ENCODE data around the gene GCK. TPM values are rescaled to one million over a fixed set of nuclear protein-coding genes. Genes with fewer than 3 reads are reported as not detected.
"Not testable (repeated sequence)": the region's sequence is repeated elsewhere in the genome, so short reads cannot be mapped to it uniquely, and the experiment has no call there.

GCK gene
- polyA plus RNA-seq, 3 donors, result 3.0 to 5.6 (median 4.7) TPM

GRCh38 chr7:44184206-44184872, 4.9 kb downstream of the GCK start:
- no peak for DNase-seq

DNA sequence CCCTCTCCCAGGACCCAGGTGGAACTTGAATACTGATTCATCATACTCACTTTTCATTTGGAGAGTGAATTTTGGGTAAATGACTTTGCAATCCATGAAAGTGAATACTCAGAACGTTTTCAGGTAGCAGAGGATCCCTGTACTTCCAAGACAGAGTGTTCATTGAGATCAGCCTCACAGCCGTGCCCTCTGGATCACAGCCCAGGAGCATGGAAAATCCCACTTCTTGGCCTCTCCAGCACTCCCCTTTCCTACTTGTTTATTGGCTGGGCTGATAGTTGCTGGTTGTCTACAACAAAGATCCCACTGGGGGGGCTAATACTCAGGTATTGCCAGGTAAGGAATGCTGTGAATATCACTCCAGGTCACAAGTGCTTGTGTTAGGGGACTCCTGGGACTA, 5.9 kb downstream of the GCK start:
- DNase-seq, result no peak

DNA sequence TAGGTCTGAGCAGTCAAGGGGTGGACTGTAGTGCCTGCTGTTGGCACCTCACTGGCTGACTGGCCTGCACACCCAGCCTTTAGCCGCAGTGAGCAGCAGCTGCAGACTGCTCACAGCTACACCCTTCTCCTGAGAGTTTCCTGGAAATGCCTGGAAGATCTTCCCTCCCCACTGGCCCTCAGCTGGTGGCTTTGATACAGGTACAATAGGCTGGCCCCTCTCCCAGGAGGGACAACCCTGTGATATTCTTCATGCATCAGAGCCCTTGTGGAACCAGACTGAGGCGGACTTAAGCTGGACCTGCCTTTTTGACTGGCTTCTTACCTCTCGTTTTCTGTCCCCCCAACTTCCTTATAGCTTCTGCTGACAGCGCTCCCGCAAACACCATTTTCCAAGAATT, 6.4 kb downstream of the GCK start:
- DNase-seq, result no peak

GRCh38 chr7:44180631-44181030, 8.6 kb downstream of the GCK start:
- DNase-seq, result no peak

GRCh38 chr7:44177570-44178131, 11.6 kb downstream of the GCK start:
- no peak for DNase-seq

DNA sequence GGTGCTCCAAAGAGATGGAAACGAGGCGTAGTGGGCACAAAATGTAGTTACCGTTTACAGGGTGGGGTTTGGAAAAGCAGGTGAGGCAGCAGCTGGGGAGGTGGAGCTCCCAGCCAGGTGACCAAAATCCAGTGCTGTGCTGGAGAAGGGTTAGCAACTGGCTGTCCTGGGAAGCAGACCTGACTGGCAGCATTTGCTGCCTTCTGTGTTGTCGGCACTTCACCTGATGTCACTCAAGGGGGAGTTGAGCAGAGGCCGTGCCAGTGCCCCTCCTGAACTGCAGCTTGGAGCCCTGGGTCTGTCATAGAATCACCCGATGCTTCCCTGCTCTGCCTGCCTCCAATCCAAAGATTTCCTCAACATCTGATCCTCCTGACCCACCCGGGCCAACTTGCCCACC, 12.8 kb downstream of the GCK start:
- DNase-seq, result no peak

DNA sequence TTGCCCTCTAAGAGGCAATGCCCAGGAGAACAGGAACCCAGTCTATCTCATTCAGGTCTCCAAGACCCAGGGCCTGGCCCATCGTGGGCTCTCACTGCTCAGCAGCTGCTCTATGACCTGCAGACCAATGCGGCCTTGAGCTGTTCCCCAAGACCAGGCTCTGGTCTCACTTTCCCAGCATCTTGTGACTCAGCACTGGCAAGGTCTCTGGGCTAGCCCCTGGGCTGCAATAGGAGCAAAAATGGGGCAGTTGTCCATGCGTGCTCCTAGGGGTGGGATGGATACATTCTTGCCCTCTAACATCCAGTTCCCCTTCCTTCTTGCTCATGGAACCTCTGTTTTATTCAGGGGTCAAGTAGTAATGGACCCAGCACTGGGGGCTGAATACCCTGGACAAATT, 13.5 kb downstream of the GCK start:
- DNase-seq, result no peak

GRCh38 chr7:44174694-44174948, 14.6 kb downstream of the GCK start:
- not testable (repeated sequence) for DNase-seq

- no peak for DNase-seq
Observed at GRCh38 chr7:44173911-44174693, 15.1 kb downstream of the GCK start.

DNA sequence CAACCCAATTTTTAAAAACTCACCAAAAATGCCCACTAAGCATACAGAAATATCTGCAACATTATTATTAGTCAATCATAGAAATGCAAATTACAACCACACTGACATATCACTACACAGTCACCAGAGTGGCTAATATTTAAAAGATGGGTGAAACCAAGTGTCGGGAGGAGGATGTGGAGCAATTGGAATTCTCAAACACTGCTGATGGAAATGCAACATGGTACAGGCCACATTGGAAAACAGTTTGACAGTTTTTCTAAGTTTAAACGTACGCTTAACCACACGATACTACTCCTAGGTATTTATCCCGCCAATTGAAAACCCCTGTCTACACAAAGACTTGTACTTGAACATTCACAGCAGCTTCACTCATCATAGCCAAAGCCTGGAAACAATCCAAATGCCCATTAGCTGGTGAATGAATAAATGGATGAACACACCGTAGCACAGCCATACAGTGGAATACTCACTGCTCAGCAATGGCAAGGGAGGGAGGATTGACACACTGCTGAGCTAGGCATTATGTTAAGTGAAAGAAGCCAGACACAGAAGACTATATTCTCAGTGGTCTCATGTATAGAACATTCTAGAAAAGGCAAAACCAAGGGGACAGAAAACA, 16.3 kb downstream of the GCK start:
- no peak for DNase-seq

DNA sequence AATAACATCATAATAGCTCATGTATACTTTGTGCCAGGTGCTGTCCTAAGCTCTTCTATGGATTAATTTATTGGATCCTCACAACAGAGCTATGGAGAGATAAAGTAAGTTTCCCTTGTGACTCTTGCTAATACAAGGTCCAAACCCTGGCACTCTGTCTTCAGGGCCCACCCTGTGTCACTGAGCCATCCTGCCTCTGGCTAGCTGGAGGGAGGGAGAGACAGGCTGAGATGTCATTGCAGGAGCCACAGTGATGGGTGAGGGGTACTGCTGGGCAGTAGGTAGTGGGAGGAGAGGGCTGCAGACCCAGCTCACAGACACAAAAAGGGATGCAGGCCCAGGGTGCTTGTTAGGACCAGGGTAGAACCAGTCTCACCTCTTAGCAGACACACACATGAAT, 16.9 kb downstream of the GCK start:
- no peak for DNase-seq

- not testable (repeated sequence) for DNase-seq
Observed at GRCh38 chr7:44171901-44172300, 17.3 kb downstream of the GCK start.

DNA sequence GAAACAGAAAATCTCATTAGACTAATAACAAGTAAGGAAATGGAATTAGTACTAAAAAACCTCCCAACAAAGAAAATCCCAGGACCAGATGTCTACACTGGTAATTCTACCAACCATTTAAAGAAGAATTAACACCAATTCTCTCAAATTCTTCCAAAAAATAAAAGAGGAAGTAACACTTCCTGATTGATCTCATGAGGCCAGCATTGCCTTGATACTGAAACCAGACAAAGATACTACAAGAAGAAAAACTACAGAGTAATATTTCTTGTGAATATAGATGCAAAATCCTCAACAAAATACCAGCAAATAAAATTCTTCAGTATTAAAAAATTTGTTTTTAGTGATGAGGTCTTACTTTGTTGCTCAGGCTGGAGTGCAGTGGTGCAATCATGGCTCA, 21.3 kb downstream of the GCK start:
- DNase-seq, result no peak

- no peak for DNase-seq
Observed at GRCh38 chr7:44163591-44163990, 25.6 kb downstream of the GCK start.

GRCh38 chr7:44162785-44163395, 26.3 kb downstream of the GCK start:
- no peak for DNase-seq

DNA sequence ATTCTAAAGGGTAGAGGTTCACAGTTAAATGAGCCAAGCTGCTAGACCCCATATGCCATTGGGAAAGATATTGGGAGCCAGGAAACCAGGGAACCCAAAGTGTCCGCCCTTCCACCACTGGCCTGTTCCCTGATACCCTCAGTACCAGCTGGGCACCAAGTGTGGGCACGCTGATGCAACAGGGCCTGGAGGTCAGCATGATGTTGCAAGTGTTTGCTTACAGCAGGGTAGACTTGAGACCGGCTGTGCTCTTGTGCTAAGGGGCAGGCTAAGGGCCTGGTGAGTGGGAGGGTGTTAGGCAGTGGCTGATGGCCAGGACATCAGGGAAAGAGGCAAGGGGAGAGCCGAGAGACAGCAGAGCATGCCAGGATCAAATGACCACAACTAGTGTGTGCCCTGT, 27.1 kb downstream of the GCK start:
- DNase-seq, result no peak

- DNase-seq, result no peak
Observed at GRCh38 chr7:44161371-44161770, 27.9 kb downstream of the GCK start.

DNA sequence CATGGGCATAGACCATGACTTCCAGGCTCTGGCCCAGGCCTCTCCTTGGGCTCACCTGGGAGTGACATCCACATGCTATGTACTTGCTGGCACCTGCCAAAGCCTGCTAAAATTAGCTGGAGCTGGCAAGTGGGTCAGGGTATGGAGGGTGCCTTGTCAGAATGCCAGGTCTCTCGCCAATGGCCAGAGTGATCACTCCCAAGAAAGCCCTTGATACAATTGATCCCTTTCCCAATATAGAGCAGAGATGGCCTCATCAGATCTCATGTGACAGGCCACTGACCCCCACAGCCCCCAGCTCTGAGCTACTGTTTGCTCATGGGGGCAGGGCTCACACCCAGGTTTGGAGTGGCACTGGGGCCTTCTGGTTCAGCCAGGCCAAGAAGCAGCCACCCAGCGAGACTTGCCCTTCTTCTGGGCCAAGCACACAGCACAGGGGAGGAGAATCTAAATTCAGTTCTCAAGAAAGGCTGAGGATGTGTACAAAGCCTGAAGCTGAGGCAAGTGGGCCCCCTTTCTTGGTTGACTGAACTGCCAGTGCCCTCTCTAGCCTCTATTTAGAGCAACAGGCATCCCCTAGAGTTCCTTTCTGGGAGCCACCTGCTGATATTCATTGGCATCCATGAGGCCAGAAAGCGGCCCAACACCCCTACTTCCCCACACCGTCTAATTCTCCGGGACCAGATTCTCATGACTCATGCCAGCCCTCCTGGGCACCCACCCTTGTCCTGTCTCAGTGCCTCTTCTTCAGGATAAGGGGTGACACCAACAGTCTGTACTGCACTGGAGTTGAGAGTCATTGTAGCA, 29.2 kb downstream of the GCK start:
- no peak for DNase-seq

DNA sequence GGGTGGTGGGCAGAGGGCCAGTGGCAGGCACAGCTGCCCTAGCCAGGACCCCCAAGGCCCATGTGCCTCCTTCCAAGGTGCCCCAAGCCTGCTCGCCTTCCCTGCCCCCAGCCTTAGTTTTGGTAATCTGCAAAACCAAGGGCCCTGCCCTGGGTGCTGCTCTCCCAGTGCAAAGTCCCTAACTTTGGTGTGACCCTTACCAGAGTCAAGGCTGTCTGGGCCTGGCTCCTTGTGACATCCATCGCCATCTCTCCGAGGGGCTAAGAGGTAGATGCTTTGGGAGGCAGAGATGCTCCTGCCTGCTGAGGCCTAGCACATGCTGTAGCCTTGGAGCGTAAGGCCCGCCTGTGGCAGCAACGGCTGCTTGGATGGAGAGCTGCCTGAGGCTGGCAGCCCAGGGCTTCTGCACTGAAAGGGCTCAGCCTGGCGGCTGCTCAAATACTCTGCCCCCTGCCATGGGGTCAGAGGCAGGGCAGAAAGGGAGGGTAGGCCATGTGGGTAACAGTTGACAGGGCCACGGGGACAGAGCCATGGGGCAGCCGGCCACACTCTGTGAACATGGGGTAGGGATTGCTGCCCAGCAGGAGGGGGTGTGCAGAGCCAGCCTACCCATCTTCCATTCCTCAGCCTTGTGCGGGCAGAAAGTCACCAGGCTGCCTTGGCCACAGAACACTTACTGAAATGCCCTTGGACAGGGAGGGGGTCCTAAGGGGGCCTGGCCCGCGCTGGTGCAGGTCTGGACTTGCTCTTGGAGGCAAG, 30.2 kb downstream of the GCK start:
- no peak for DNase-seq

GRCh38 chr7:44158096-44158872, 31.0 kb downstream of the GCK start:
- no peak for DNase-seq

Measured in renal pelvis (tissue), 4 donors.